ENCODE data around the gene PLCB4.

The PLCB4 gene

DNA sequence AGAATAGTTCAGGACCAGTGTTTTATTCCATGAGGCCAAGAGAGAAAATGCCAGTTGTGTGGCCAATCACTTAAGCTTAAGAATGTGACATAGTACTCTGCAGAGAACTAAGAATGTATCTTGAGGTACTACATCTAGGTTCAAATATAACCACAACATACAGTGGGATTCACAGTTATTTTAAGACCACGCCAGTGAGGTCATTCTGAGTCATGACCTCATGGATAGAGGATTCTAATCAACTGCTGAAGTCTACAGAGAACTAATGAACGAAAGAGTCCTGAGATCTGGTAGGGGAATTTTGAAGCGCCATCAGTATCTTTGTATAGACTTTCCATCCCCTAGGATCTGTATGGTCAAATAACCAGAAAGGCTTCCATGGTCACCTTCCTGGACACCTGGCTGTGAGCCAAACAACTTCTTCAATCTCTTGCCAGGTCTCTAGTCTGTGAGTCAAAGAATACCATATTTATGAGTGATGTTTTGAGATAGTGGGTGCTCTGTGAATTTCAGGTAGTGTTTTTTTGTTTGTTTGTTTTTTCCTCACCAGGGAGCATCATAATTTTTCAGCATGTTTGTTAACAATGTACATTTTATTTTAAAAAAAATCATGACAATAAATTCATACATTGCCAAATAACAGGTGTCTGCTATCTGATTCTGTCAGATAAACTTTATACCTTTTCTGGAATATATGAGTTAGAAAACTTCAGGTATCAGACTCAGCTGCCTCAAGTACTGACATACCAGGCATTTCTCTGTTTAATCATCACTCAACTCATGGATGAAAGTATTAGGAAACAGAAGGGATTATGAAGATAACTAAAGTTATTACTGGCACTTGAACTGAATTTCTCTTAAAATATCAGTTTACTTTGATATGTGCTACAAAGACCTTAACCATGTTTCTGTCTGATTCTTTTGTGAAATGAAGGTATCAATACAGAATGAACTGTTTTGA is 217.9 kb downstream of the PLCB4 start:
- DNase-seq: no peak

DNA sequence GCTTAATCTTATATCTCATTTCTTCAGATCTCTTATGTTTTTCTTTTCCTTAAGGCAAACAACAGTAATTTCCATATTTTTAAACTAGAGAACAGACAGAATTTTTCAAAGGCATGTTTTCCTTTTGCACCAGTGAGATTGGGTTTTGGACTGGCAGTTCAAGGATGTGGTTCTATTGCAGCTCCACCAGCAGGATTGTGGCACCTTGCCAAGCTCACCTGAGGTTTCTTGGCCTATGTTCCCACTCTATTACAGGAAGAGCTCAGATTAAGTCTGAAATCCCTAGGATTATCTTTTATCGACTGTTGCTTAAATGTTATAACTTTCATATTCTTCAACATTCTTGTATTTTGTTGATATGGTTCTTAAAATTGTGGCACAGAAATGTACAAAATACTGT is 218.9 kb downstream of the PLCB4 start:
- DNase-seq: no peak

DNA sequence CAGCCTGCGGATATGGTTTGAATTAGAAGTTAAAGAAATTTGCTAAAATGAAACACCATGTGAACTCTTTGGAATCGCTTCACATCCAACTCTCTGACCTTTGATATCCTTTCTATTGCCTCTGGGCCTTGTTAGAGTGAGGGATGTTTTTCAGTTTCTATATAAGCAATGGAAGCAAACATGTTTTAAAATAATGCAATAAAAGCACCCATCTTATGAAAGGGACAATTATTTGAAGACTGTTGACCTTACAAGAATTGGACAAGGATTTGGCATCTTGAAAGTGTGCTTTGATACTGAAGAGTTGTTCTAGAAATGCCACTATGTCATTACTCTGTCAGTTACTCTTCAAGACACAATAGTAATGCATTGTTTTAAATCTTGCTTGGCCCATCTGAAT is 221.4 kb downstream of the PLCB4 start:
- no peak for DNase-seq

DNA sequence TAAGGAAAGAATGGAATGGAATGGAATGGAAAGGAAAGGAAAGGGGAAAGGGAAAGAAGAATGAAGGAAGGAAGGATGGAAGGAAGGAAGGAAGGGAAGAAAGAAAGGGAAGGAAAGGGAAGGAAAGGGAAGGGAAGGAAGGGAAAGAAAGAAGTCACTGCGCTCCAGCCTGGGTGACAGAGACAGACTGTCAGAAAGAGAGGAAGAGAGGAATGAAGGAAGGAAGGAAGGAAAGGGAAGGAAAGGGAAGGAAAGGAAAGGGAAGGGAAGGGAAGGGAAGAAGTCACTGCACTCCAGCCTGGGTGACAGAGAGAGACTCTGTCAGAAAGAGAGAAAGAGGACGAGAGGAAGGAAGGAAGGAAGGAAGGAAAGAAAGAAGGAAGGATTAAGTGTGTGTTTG is 224.3 kb downstream of the PLCB4 start:
- no peak for DNase-seq

DNA sequence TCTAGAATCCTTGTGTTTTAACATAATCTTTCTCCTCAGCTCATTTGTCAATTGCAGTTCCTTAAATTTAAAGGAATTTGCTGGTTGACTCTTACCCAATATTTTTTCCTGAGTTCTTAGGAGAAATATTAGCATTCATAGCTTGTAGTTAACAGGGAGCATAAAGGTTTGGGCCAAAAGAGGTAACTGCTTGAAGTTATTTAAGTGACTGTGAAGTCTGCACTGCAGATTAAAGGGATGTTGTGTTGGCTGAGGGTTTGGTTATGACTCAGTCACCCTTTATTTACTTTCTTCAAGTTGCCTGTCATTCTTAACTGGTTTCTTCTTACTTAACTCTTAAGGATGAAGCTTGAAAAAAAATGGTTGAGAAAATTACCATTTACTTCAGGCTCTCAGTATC is 225.2 kb downstream of the PLCB4 start:
- DNase-seq: no peak

DNA sequence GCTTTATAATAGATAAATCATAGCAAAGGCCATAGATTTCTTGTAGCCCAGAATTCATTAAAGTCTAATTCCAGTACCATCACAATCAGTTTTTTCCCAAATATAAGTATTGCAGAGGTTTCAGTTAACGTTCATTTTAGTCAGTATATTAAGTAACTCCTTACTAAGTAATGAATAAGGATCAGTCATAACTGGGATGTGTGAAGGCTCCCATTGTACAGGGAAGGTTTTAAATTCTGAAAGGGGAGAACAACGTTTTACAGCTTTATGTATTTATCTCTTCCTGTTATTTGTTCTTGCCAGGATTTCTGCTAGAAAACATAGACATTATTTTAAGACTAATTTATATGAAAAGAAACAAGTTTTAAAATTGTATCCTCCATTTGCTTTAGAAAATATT is 230.0 kb downstream of the PLCB4 start:
- DNase-seq: no peak

DNA sequence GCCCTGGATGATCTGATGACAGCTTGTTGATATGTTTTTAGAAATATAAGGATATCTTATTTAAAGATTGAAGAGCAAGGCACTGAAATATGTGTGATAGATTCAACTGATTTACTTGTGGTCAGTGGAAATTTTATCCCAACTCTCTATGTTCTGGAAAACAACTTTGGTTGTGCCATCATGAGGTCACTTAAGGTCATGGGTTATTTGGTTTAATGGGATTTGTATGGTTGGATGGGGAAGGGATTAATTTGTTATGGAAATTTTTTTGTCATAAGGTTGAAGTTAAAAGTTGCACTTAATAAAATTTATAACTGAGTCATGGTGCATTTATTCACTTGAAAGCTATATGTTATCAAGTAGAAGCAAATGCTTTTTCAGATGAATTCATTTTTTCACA is 231.2 kb downstream of the PLCB4 start:
- DNase-seq: no peak

DNA sequence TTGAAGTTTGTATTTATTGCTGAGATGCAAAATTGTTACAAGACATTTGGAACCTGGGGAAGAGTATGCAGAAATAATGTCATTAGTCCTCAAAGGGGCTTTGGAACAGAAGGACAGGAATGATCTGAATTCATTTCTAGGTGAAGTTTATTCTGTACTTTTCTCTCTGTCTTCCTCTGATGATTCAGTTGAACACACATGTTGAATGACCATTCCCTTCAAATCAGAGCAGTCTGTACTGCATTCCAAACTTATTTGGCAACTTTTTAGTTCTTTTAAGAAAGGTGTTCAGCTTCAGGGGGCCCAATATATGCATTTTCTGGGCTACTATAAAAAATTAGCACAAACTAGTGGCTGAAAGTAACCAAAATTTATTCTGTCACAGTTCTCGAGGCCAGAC is 231.6 kb downstream of the PLCB4 start:
- no peak for DNase-seq

DNA sequence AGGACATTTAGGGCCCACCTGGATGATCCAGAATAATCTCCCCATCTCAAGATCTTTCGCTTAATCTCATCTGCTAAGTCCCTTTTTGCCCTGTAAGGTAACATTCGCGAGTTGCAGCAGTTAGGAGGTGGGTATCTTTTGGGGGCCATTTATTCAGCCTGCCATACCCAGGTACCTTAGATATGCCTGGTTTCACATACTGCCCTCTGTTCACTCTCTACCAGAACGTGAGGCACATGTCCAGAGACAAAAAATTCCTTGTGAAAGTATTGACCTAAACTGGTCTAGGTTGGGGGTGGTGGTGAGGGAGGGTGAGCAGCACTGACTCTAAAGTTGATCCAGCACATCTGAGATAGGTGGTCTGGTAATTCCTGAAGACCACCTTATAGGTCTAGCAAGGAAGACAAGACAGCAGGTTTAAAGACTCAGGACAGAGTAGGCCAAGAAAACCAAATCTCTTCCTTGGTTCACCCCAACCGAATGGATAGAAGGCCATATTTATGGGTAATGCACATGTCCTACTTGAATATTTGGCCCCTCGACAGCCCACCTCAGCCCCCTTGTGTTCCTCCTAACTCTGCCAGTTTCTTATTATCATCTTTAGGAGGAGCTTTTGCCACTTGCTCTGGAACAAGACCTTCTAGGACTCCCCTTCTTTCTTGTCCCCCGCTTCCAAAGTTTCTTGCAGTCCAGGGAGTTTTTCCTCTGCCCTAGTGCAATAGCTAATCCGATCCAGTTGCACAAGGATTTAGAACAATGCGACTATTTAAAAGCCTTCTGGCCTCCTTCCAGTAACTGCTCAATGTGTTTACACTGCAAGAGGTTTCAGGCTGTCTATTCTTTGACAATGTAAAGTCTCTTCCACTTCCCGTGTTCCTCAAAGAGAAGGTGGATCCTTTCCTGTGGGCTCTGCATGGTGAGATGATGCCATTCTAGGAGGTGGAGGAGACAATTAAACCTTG is 232.5 kb downstream of the PLCB4 start:
- peak; percentile 69 for DNase-seq

DNA sequence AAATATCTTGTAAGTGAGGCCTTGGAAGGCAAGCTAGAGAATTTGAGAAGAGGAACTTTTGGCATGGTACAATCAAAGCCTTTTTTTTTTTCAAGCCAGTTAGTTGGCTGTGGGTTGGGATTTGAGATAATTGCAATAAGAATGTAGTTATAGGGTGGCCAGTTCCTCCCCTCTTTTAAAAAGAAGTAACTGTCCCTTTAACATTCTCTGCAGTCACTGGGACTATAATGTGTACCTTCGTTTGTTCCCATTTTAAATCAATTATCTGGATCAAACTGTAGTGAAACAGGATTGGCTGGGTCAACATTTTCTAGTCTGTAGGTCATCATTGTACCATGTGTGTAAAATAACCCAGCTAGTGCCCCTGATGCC is 233.2 kb downstream of the PLCB4 start:
- DNase-seq: no peak

DNA sequence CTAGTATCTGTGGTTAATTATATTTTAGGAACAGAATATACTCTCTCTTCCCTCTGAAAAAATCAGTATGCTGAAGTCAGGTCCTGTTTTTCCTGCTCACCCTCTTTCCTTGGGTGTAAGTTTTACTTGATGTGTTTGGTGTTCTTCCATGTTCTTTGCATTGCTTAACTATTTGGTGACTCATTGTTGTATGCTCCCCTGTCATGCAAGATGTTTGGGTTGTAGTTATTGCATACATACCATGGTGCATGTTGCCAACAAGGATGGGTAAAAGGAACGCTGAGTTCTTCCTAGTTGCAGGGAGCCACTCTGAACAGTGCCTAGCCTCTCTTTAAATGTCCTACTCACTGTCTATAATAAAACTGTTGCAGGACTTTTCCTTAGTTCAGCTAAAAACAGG is 237.6 kb downstream of the PLCB4 start:
- DNase-seq: no peak

DNA sequence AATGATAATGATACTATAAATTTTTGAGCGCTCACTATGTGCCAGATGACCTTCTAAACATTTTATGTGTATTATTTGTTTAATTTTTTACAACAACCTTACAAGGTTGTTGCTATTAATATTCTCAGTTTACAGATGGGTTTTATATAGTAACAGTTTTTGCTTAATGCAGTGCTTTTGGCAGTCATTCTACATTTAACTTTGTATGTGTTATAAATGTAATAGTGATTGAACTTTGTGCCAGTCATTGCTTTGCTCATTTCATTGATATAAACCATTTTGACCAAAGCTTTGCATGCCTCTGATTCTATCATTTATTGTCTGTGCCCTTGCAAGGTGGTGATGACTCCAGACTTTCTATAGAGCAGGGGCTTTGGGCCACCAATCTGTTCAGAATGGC is 239.2 kb downstream of the PLCB4 start:
- DNase-seq: no peak

DNA sequence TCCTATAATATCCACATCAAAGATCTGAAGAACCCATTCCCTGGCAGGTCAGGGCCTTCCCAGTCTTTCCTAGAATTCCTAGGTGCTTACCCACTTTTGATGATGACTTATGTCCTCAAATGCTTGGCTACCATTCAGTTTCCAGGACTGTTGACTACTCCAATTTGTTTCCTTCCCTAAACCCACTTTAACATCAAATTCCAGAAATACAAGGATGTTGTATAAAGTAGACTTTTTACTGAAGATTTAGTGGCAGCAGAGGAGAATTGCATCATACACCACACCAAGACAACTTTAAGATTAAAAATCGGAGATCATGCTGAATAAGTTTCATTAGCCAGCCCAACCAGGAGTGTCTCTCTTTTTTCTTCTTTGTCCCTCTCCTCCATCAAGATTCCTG is 242.2 kb downstream of the PLCB4 start:
- no peak for DNase-seq

DNA sequence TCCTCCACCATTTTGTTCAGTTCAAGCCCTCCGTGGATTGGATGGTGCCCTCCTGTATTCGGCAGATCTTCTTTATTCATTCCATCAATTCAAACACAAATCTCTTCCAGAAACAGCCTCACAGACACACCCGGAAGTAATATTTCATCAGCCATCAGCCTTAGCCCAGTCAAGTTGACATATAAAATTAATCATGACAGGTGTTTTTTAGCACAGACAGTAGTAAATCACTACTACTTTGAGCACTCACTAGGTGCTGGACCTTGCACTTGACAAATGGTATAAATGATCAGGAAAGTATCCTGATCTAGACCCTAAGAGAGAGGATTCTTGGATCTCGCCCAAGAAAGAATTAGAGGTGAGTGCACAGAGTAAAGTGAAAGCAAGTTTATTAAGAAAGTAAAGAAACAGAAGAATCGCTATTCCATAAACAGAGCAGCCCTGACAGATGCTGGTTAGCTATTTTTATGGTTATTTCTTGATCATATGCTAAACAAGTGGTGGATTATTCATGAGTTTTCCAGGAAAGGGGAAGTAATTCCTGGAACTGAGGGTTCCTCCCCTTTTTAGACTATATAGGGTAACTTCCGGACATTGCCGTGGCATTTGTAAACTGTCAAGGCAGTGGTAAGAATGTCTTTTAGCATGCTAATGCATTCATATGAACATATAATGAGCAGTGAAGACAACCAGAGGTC is 250.9 kb downstream of the PLCB4 start:
- no peak for DNase-seq

DNA sequence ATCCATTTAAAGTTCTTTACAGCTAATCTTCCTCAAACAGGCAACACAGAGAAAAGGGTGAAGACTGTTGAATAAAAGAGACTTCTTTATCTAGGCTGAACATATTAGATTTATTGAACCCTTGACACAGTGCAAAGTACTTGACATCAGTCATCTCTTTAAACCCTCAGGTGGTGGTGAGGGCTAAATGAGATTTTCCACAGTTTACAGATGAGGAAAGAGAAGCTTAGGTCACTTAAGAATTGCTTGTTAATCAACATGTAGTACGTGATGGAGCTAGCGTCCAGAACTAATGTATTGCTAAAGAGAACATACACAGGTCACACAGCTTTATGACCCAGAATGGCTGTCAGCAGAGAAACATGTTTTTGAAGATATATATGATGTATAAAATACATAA is 252.1 kb downstream of the PLCB4 start:
- DNase-seq: no peak

DNA sequence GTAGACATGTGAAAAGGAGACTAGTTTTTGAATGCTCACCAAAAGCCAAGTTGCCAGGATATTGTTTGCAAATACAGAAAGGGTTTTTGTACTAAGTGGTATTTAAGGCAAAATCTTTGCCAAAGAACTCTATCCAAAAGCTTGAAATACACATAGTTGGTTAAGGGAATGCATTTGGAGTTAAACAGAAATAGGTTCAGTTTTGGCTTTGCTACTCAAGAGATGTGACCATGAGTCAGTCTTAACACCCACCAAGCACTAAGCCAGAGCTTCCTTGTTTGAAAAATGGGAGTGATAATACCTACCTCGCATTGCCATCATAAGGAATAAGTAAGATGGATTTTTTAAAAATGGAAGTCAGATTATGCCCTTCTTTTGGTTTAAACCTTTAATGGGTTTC is 253.8 kb downstream of the PLCB4 start:
- no peak for DNase-seq

DNA sequence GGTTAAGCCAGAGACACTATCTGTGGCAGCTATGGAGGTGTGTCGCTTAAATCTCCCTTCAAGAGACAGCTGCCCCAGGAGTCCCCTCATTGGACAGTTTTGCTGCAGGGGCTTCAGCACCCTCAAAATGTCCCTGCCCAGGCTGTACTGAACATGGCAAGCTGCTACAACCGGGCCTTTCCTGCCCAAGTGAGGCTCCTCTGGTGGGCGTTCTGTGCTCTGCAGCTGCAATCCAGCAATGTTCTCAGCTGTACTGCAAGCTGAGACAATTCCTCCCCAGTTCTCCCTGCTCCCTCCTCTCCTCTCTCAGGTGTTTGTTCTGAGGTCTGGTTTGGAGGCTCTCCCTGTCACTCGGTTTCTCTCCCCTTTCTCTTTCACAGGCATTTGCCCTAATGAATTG is 254.7 kb downstream of the PLCB4 start:
- DNase-seq: no peak

DNA sequence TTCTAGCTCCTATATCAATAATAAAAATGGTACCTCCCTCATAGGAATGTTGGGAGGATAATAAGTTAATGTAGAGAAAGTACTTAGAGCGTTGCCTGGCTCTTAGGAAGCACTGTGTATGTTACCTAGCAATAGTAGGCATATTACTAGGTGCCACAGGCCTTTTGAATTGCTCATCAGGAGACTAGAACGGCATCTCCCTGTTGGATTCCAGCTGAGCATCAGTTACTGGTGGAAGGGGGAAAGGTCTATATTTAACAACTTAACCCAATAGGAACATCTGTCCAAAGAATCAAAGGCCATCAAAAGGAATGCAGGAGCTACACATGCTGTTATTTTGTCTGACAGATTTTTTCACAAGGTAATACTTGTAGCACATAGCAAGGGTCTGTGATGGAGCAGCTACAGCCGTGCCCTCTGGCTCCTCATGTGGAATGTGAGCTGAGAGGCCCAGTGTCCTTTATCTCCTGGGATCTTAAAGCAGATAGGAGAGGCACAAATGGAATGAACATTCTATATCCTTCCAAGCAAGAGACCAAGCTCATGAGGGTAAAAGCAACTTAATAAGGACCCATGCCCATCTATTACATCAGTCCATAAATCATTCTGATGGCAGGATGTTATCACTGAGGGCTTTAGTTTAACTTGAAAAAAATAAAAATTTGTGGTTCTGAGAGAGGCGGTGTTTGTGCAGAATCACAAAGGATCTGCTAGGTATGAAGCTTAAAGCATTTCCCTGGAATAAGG is 260.6 kb downstream of the PLCB4 start:
- DNase-seq: no peak

DNA sequence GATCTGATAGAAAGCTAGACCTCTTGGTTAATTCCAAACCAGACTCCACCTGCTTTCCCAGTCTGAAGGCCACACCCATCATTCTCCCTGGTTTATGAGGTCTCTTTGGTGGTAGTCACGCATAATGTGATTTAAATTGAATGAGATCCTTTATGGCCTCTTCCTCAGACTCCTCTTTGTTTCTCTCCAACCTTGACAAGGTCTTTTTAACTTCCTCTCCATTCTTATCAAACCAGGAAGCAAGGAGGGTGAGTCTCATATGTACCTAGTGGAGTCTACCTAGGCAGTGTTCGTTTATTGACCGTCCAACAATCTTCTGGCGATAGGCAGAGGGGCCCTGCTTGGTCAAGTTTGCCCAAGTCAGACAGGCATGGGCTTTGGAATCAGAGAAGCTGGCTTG is 261.3 kb downstream of the PLCB4 start:
- no peak for DNase-seq

DNA sequence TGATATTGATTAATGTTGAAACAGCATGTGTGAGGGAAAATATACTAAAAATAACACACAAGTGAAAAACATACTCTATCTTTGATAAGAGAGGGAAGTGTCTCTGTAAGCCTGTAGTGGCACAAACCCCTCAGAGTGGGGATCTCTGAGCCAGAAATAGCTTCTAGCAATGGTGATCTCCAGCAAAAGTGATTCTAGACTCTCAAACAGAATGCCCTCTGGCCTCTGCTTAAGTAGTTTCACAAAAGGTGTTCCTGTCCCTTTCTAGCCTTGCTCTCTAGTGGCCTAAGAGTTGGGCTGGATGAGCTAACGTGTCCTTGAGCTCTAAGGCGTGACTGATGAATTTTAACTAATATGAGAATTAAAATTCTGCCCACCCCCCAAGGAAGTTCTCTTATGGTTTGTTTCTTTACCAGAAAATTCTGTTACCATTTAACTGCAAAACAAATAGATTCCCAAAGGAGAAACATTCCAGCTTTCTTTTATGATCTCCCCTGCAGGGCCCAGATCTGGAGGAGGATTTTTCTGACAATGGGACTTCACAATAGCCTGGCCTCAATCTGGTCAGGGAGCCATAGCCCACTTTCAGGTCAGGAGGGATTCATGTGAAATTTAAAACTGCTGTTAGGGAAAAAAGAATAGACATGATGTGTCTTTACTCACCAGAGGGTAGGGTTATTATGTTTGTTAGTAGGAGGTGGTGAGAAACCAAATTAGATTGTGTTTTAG is 263.0 kb downstream of the PLCB4 start:
- peak; percentile 35 for DNase-seq

DNA sequence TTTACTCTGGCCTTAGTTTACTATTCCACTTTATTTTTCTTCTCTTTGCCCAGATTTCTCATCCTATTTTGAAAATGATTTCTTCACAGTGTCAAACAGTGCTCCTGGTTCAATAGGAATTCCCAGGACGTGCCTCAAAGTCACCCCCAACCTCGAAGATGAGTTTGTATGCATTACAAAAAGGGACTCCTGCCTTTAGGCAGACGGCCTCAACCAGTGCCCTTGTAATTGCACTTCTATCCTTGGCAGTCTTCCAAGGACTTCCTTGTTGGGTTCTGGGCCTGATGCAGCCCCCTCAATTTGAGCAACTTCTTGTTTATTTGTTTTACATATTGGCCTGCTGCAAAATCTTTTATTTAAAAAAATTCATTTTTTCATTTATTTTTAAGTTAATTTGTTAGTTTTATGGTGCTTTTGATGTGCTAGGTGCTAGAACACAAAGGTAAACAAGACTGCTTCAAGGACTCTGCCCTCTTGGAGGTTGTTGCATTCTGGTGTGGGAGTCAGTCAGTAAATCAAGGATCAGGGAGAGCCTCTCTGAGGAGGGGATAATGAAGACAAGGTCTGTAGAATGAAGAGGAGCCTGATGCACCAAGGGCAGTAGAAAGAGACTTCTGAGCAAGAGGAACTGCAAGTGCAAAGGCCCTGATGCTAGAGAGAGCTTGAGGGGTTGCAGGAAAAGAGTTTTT is 264.0 kb downstream of the PLCB4 start:
- no peak for DNase-seq

Data from eye (tissue), 1 donor.